ENCODE data around the gene PAX2.
"Not testable (repeated sequence)": the region's sequence is repeated elsewhere in the genome, so short reads cannot be mapped to it uniquely, and the experiment has no call there.

PAX2 gene

GRCh38 chr10:100744987-100745881 is at the start of gene PAX2:
Gene PAX2 (plus strand): TSS chr10:100745582. CDS start chr10:100746261, 679 bp downstream.
- no peak for DNase-seq (ENCODE audit: low read depth in 2 of 2)

GRCh38 chr10:100696477-100696901 is 48.9 kb upstream of the PAX2 start:
- DNase-seq (ENCODE audit: low read depth in 2 of 2), result no peak

- DNase-seq (ENCODE audit: low read depth in 2 of 2), result no peak
Observed at GRCh38 chr10:100697070-100697469, 48.3 kb upstream of the PAX2 start.

GRCh38 chr10:100697631-100698030 is 47.8 kb upstream of the PAX2 start:
- no peak for DNase-seq (ENCODE audit: low read depth in 2 of 2)

- not testable (repeated sequence) for DNase-seq (ENCODE audit: low read depth in 2 of 2)
Observed at GRCh38 chr10:100701704-100702103, 43.7 kb upstream of the PAX2 start.

GRCh38 chr10:100705139-100705538 is 40.2 kb upstream of the PAX2 start:
- DNase-seq (ENCODE audit: low read depth in 2 of 2), result no peak

- DNase-seq (ENCODE audit: low read depth in 2 of 2), result no peak
Observed at GRCh38 chr10:100707261-100707848, 38.0 kb upstream of the PAX2 start.

GRCh38 chr10:100709146-100710082 is 36.0 kb upstream of the PAX2 start:
- DNase-seq (ENCODE audit: low read depth in 2 of 2), result no peak

- DNase-seq (ENCODE audit: low read depth in 2 of 2), result no peak
Observed at GRCh38 chr10:100710151-100710871, 35.1 kb upstream of the PAX2 start.

- no peak for DNase-seq (ENCODE audit: low read depth in 2 of 2)
Observed at GRCh38 chr10:100713049-100713858, 32.1 kb upstream of the PAX2 start.

GRCh38 chr10:100713859-100714565 is 31.4 kb upstream of the PAX2 start:
- DNase-seq (ENCODE audit: low read depth in 2 of 2), result no peak

- no peak for DNase-seq (ENCODE audit: low read depth in 2 of 2)
Observed at GRCh38 chr10:100714566-100714950, 30.8 kb upstream of the PAX2 start.

- no peak for DNase-seq (ENCODE audit: low read depth in 2 of 2)
Observed at GRCh38 chr10:100715101-100715444, 30.3 kb upstream of the PAX2 start.

GRCh38 chr10:100715445-100716385 is 29.7 kb upstream of the PAX2 start:
- DNase-seq (ENCODE audit: low read depth in 2 of 2), result no peak

- DNase-seq (ENCODE audit: low read depth in 2 of 2), result no peak
Observed at GRCh38 chr10:100717166-100717565, 28.2 kb upstream of the PAX2 start.

- DNase-seq (ENCODE audit: low read depth in 2 of 2), result no peak
Observed at GRCh38 chr10:100718197-100718742, 27.1 kb upstream of the PAX2 start.

- no peak for DNase-seq (ENCODE audit: low read depth in 2 of 2)
Observed at GRCh38 chr10:100723180-100723579, 22.2 kb upstream of the PAX2 start.

- no peak for DNase-seq (ENCODE audit: low read depth in 2 of 2)
Observed at GRCh38 chr10:100723770-100724530, 21.4 kb upstream of the PAX2 start.

Data from stimulated activated CD8-positive, alpha-beta memory T cell treated with anti-CD3 and anti-CD28 coated beads, Interleukin-2, amount 100 ng/mL, for 1 hour (primary cell).